Cardiac muscle cell (in vitro differentiated cells and primary cell): ENCODE results near the gene RASSF7. TPM values are rescaled to one million over a fixed set of nuclear protein-coding genes. Genes with fewer than 3 reads are reported as not detected.
A peak's percentile ranks its signal among the peaks of the same experiment; 100 is the strongest.
"Not testable (repeated sequence)": the region's sequence is repeated elsewhere in the genome, so short reads cannot be mapped to it uniquely, and the experiment has no call there.

ENCODE experiments used
- DNase-seq, 2 donors: peaks; one replicate each; pipeline versions ENCODE4 v3.0.0 to v3.0.0-alpha.2; 2010 to 2017; ENCODE audit warnings: low read depth in 1 of 2, low spot score in 1 of 2
- H3K27ac ChIP-seq: fragments of 200-600 bp; sonication (generic); 2 replicates; pipeline ENCODE4 v1.5.1; 2016
- H3K27me3 ChIP-seq: fragments of 200-600 bp; sonication (generic); 2 replicates; pipeline ENCODE4 v1.6.0; 2016; ENCODE audit warnings: control low read depth
- H3K36me3 ChIP-seq: fragments of 200-600 bp; sonication (generic); 2 replicates; pipeline ENCODE4 v1.5.1; 2016; ENCODE audit warnings: control low read depth
- H3K4me1 ChIP-seq: fragments of 200-600 bp; sonication (generic); 2 replicates; pipeline ENCODE4 v1.8.1; 2017; ENCODE audit warnings: low read depth, mild to moderate bottlenecking, mixed run types
- H3K4me3 ChIP-seq: fragments of 200-600 bp; sonication (generic); 2 replicates; pipeline ENCODE4 v1.5.1; 2016; ENCODE audit warnings: mild to moderate bottlenecking
- H3K9me3 ChIP-seq: fragments of 200-600 bp; sonication (generic); 2 replicates; pipeline ENCODE4 v1.5.1; 2017; ENCODE audit warnings: low read depth, mild to moderate bottlenecking, control low read depth
- polyA plus RNA-seq: library from polyadenylated mRNA; unstranded; fragments of >200 nt; fragmentation: Nextera tagmentation; extraction: Ambion mirVana; gene quantifications from 2 replicates; pipeline ENCODE4 v1.2.1, GENCODE V29; 2016
- total RNA-seq: library from RNA; depleted of rRNA; stranded (reverse); fragments of >200 nt; gene quantifications from 2 replicates; pipeline ENCODE4 v1.2.3, GENCODE V29; 2016
- TF ChIP-seq, protein P1 (sequence below): IDR thresholded peaks from 2 replicates; pipeline ENCODE4 v1.5.1; 2012; ENCODE audit warnings: low read depth, mild to moderate bottlenecking, low read length

RASSF7 gene, protein sequence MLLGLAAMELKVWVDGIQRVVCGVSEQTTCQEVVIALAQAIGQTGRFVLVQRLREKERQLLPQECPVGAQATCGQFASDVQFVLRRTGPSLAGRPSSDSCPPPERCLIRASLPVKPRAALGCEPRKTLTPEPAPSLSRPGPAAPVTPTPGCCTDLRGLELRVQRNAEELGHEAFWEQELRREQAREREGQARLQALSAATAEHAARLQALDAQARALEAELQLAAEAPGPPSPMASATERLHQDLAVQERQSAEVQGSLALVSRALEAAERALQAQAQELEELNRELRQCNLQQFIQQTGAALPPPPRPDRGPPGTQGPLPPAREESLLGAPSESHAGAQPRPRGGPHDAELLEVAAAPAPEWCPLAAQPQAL
- total RNA-seq (47.8 and 49.5 TPM in 2 replicates), polyA plus RNA-seq (49.6 and 66.7 TPM in 2 replicates)

- Histone ChIP-seq H3K9me3 (no peaks in the 10 kb centered on the region), H3K27me3 (peaks cover 31% of the 10 kb centered on the region), H3K4me3 (peak within 1 kb of the TSS; percentile 91), H3K4me1 (peaks cover 4% of the 10 kb centered on the region), H3K27ac (no peak within 1 kb of the TSS), H3K36me3 (no peaks in the 10 kb centered on the region)
- TF ChIP-seq, protein P1, sequence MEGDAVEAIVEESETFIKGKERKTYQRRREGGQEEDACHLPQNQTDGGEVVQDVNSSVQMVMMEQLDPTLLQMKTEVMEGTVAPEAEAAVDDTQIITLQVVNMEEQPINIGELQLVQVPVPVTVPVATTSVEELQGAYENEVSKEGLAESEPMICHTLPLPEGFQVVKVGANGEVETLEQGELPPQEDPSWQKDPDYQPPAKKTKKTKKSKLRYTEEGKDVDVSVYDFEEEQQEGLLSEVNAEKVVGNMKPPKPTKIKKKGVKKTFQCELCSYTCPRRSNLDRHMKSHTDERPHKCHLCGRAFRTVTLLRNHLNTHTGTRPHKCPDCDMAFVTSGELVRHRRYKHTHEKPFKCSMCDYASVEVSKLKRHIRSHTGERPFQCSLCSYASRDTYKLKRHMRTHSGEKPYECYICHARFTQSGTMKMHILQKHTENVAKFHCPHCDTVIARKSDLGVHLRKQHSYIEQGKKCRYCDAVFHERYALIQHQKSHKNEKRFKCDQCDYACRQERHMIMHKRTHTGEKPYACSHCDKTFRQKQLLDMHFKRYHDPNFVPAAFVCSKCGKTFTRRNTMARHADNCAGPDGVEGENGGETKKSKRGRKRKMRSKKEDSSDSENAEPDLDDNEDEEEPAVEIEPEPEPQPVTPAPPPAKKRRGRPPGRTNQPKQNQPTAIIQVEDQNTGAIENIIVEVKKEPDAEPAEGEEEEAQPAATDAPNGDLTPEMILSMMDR = no peak
- DNase-seq = peak; percentile 87 to 97
Measured at GRCh38 chr11:560305-561147, at the start of gene RASSF7, which contains the start of gene LMNTD2. Gene RASSF7 (plus strand): TSS chr11:560970. CDS start chr11:561769, 799 bp downstream. Gene LMNTD2 (minus strand): TSS chr11:560738. CDS start chr11:560716, 22 bp downstream.

- Histone ChIP-seq H3K27me3 (no peaks in the 10 kb centered on the region), H3K27ac (no peak overlapping the region), H3K36me3 (no peaks in the 10 kb centered on the region), H3K9me3 (no peaks in the 10 kb centered on the region), H3K4me3 (no peak overlapping the region), H3K4me1 (no peaks in the 10 kb centered on the region)
- no peak for DNase-seq
- TF ChIP-seq, protein P1 = no peak
Measured at GRCh38 chr11:512761-513595, 47.8 kb upstream of the RASSF7 start.

- Histone ChIP-seq H3K27ac (no peak overlapping the region), H3K36me3 (no peaks in the 10 kb centered on the region), H3K27me3 (no peaks in the 10 kb centered on the region), H3K9me3 (no peaks in the 10 kb centered on the region), H3K4me1 (no peaks in the 10 kb centered on the region), H3K4me3 (no peak overlapping the region)
- TF ChIP-seq, protein P1 = no peak
- no peak for DNase-seq
Measured at GRCh38 chr11:514606-515005, 46.2 kb upstream of the RASSF7 start.

GRCh38 chr11:515131-515530 lies 45.6 kb upstream of the RASSF7 start:
- no peak for DNase-seq
- TF ChIP-seq, protein P1 = no peak
- no peak overlapping the region for H3K27ac ChIP-seq

GRCh38 chr11:516400-516799 lies 44.4 kb upstream of the RASSF7 start:
- no peaks in the 10 kb centered on the region for H3K36me3 ChIP-seq
- H3K27ac ChIP-seq = no peak overlapping the region

More at GRCh38 chr11:515131-515530, 45.6 kb upstream of the RASSF7 start:
- H3K4me1 ChIP-seq = no peaks in the 10 kb centered on the region
- H3K9me3 ChIP-seq = no peaks in the 10 kb centered on the region
- H3K36me3 ChIP-seq = no peaks in the 10 kb centered on the region
- H3K27me3 ChIP-seq = no peaks in the 10 kb centered on the region
- H3K4me3 ChIP-seq = no peak overlapping the region

GRCh38 chr11:516918-517685 lies 43.7 kb upstream of the RASSF7 start:
- not testable (repeated sequence) for H3K36me3 ChIP-seq, H3K27me3 ChIP-seq, DNase-seq, H3K9me3 ChIP-seq, H3K4me1 ChIP-seq, H3K4me3 ChIP-seq, H3K27ac ChIP-seq

More at GRCh38 chr11:516400-516799, 44.4 kb upstream of the RASSF7 start:
- no peaks in the 10 kb centered on the region for H3K27me3 ChIP-seq
- H3K4me3 ChIP-seq = no peak overlapping the region
- no peak for DNase-seq
- TF ChIP-seq, protein P1 = no peak
- no peaks in the 10 kb centered on the region for H3K4me1 ChIP-seq
- no peaks in the 10 kb centered on the region for H3K9me3 ChIP-seq
